ENCODE measurements around the gene PHRF1. TPM values are rescaled to one million over a fixed set of nuclear protein-coding genes. Genes with fewer than 3 reads are reported as not detected.
A peak's percentile ranks its signal among the peaks of the same experiment; 100 is the strongest.

The PHRF1 gene
- total and polyA plus RNA-seq, 2 experiments from 2014 or later, result 25.6 to 26.9 TPM

- Histone ChIP-seq H3K79me2 (no peaks in the 10 kb centered on the region), H3K27me3 (peaks cover 34% of the 10 kb centered on the region), H3K36me3 (replicated peaks; ENCODE audit: insufficient read depth, low read depth) (no peaks in the 10 kb centered on the region), H3K9me3 (ENCODE audit: low read depth) (no peaks in the 10 kb centered on the region), H2AFZ (no peak overlapping the region), H3K4me3 (no peak overlapping the region), H3K4me2 (no peak overlapping the region), H3K27ac (no peak overlapping the region), H4K20me1 (ENCODE audit: insufficient read depth, poor library complexity, severe bottlenecking) (no peaks in the 10 kb centered on the region), H3K4me1 (ENCODE audit: insufficient read depth) (peaks cover 15% of the 10 kb centered on the region), H3K9me2 (replicated peaks; ENCODE audit: insufficient read depth) (no peaks in the 10 kb centered on the region)
- no peak for DNase-seq (ENCODE audit: low spot score)
- TF ChIP-seq CTCF (IDR thresholded peaks at IDR 0.05; ENCODE audit: poor library complexity) (no peak), EZH2phosphoT487 (IDR thresholded peaks at IDR 0.05; ENCODE audit: low read depth, severe bottlenecking, unreplicated experiment) (no peak), EZH2 (IDR thresholded peaks at IDR 0.05; ENCODE audit: borderline replicate concordance) (no peak)
- 87% methylated on average over 18 of the region's 27 CpGs for WGBS (ENCODE audit: low lambda C conversion rate, missing lambda C conversion rate)
Measured at GRCh38 chr11:553083-553987, 22.9 kb upstream of the PHRF1 start.

GRCh38 chr11:553988-554340 is 22.3 kb upstream of the PHRF1 start:
- H3K9me2 ChIP-seq (replicated peaks; ENCODE audit: insufficient read depth), result no peaks in the 10 kb centered on the region
- no peaks in the 10 kb centered on the region for H3K79me2 ChIP-seq
- no peak overlapping the region for H3K27ac ChIP-seq
- DNase-seq (ENCODE audit: low spot score), result no peak
- no peak overlapping the region for H3K4me3 ChIP-seq
- no peaks in the 10 kb centered on the region for H3K36me3 ChIP-seq (replicated peaks; ENCODE audit: insufficient read depth, low read depth)
- TF ChIP-seq CTCF (IDR thresholded peaks at IDR 0.05; ENCODE audit: poor library complexity) (no peak), EZH2 (IDR thresholded peaks at IDR 0.05; ENCODE audit: borderline replicate concordance) (no peak), EZH2phosphoT487 (IDR thresholded peaks at IDR 0.05; ENCODE audit: low read depth, severe bottlenecking, unreplicated experiment) (no peak)
- peaks cover 34% of the 10 kb centered on the region for H3K27me3 ChIP-seq
- no peak overlapping the region for H2AFZ ChIP-seq
- no peaks in the 10 kb centered on the region for H4K20me1 ChIP-seq (ENCODE audit: insufficient read depth, poor library complexity, severe bottlenecking)
- H3K4me2 ChIP-seq, result no peak overlapping the region
- 77% methylated on average over 9 of the region's 11 CpGs for WGBS (ENCODE audit: low lambda C conversion rate, missing lambda C conversion rate)
- H3K4me1 ChIP-seq (ENCODE audit: insufficient read depth), result peaks cover 15% of the 10 kb centered on the region
- no peaks in the 10 kb centered on the region for H3K9me3 ChIP-seq (ENCODE audit: low read depth)

DNA sequence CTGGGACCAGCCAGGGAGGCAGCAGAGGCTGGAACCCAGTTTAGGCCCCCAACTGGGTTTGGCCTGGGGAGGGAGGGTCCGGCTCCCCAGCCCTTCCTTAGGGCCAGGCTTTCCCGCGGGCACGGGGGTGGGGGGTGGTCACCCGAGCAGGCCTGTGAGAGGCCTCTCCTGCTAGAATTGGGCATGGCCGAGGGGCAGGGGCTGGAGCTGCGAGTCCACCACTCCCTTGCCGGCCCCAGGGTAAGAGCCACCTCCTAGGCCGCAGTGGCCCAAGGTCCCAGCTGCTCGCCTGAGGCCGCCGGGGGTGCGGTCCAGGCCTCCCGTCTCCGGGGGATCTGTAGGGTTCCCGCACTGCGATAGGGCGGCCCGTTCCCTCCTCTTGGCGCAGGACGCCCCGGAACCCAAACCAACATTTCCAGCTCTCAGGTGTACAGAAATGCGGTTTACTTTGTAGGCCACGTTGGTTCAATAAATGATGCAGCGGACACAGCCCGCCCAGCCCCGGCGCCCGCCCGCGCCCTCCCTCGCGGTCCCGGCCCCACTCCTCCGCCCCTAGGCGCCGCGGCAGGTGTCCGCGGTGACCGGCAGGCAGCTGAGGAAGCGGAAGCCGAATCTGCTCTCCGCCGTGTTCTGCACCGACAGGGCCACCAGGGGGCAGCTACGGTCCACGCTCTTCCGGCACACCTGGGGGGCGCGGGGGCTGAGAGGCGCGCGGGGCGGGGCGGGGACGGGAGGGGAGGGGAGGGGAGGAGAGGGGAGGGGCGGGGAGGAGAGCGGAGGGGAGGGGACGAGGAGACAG is 21.6 kb upstream of the PHRF1 start:
- Histone ChIP-seq H3K4me1 (ENCODE audit: insufficient read depth) (peaks cover 15% of the 10 kb centered on the region), H4K20me1 (ENCODE audit: insufficient read depth, poor library complexity, severe bottlenecking) (no peaks in the 10 kb centered on the region), H3K36me3 (replicated peaks; ENCODE audit: insufficient read depth, low read depth) (no peaks in the 10 kb centered on the region), H3K27me3 (peaks cover 34% of the 10 kb centered on the region), H3K27ac (no peak overlapping the region), H3K79me2 (no peaks in the 10 kb centered on the region), H3K4me3 (peak overlapping the region; percentile 33), H3K9me2 (replicated peaks; ENCODE audit: insufficient read depth) (no peaks in the 10 kb centered on the region), H3K9me3 (ENCODE audit: low read depth) (no peaks in the 10 kb centered on the region), H3K4me2 (peak overlapping the region; percentile 96), H2AFZ (no peak overlapping the region)
- 14% methylated on average over 25 of the region's 60 CpGs for WGBS (ENCODE audit: low lambda C conversion rate, missing lambda C conversion rate)
- DNase-seq (ENCODE audit: low spot score), result peak; percentile 87
- TF ChIP-seq CTCF (IDR thresholded peaks at IDR 0.05; ENCODE audit: poor library complexity) (peak; percentile 62), EZH2 (IDR thresholded peaks at IDR 0.05; ENCODE audit: borderline replicate concordance) (no peak), EZH2phosphoT487 (IDR thresholded peaks at IDR 0.05; ENCODE audit: low read depth, severe bottlenecking, unreplicated experiment) (no peak)

All from hepatocyte (in vitro differentiated cells).